H1 (cell line): ENCODE results near the gene TUBGCP3. TPM values are rescaled to one million over a fixed set of nuclear protein-coding genes. Genes with fewer than 3 reads are reported as not detected.

Experiments used
- CTCF ChIA-PET: fragments of 300-600 bp; sonication (Branson Sonifier 250); formaldehyde crosslinking; loops from one replicate; lab custom pipeline; 2021; ENCODE audit not compliant: partially characterized antibody; lab: Charles Lee
- POLR2A ChIA-PET: fragments of 300-600 bp; sonication (Branson Sonifier 250); formaldehyde crosslinking; loops from one replicate; lab custom pipeline; 2021; ENCODE audit warnings: inconsistent platforms; ENCODE audit not compliant: partially characterized antibody; lab: Charles Lee
- DNase-seq, 2 experiments: peaks; one replicate each; pipeline versions ENCODE4 v3.0.0 to v3.0.0-alpha.2; 2010 to 2022; ENCODE audit warnings: low spot score in 2 of 2, low read depth in 1 of 2, mixed read lengths in 1 of 2
- FAIRE-seq: peaks from 2 replicates; lab custom pipeline; 2011; peaks lifted over from hg19 to GRCh38; lab: Jason Lieb, UNC
- H2AFZ ChIP-seq: 2 replicates; pipeline ENCODE4 v1.8.1; 2012; ENCODE audit warnings: low read length, inconsistent platforms
- H2AK5ac ChIP-seq: 2 replicates; pipeline ENCODE4 v1.6.1; 2013; ENCODE audit warnings: low read depth, low read length
- H2BK120ac ChIP-seq: replicated peaks from 2 replicates; pipeline ENCODE3; 2013; ENCODE audit warnings: low read depth, low read length, inconsistent platforms
- H2BK12ac ChIP-seq: 2 replicates; pipeline ENCODE4 v1.6.1; 2013; ENCODE audit warnings: low read depth, low read length
- H2BK15ac ChIP-seq: 2 replicates; pipeline ENCODE4 v1.6.1; 2013; ENCODE audit warnings: low read length
- H2BK20ac ChIP-seq: 2 replicates; pipeline ENCODE4 v1.6.1; 2013; ENCODE audit warnings: low read length
- H2BK5ac ChIP-seq: 2 replicates; pipeline ENCODE4 v1.6.1; 2013; ENCODE audit warnings: low read depth, low read length
- H3K14ac ChIP-seq: 2 replicates; pipeline ENCODE4 v1.6.1; 2013; ENCODE audit warnings: inconsistent platforms; ENCODE audit not compliant: insufficient read length
- H3K18ac ChIP-seq: 2 replicates; pipeline ENCODE4 v1.6.1; 2013; ENCODE audit warnings: low read length; ENCODE audit errors: extremely low read depth
- H3K23ac ChIP-seq: 2 replicates; pipeline ENCODE4 v1.6.1; 2013; ENCODE audit warnings: inconsistent platforms; ENCODE audit not compliant: insufficient read length
- H3K23me2 ChIP-seq: 2 replicates; pipeline ENCODE4 v1.6.1; 2013; ENCODE audit warnings: low read depth, low read length
- H3K27ac ChIP-seq: 2 replicates; pipeline ENCODE4 v1.6.1; 2011; ENCODE audit warnings: low read depth, low read length, inconsistent platforms
- H3K27me3 ChIP-seq, 4 experiments: replicated peaks in 1 of 4; 1 replicate in 1 of 4; 2 replicates in 3 of 4; pipeline versions ENCODE4 v1.6.1 to v1.8.1; 2011 to 2013; ENCODE audit warnings: low read length in 3 of 4, mild to moderate bottlenecking in 3 of 4, inconsistent platforms in 2 of 4, mixed read lengths in 2 of 4, moderate library complexity in 1 of 4; ENCODE audit not compliant: control insufficient read depth in 3 of 4, insufficient read depth in 3 of 4; ENCODE audit errors: extremely low read depth in 1 of 4
- H3K36me3 ChIP-seq, 4 experiments: 2 replicates each; pipeline versions ENCODE4 v1.6.1 to v1.8.1; 2011 to 2013; ENCODE audit warnings: mild to moderate bottlenecking in 4 of 4, low read length in 3 of 4, moderate library complexity in 2 of 4, control low read depth in 1 of 4, inconsistent platforms in 1 of 4; ENCODE audit not compliant: insufficient read depth in 4 of 4, control insufficient read depth in 2 of 4
- H3K4ac ChIP-seq: replicated peaks from 2 replicates; pipeline ENCODE3; 2013; ENCODE audit warnings: low read length, low read depth, mixed read lengths, inconsistent platforms; ENCODE audit not compliant: insufficient read length
- H3K4me1 ChIP-seq, 4 experiments: replicated peaks in 1 of 4; 1 replicate in 1 of 4; 2 replicates in 3 of 4; pipeline versions ENCODE4 v1.6.1 to v1.8.1; 2011 to 2013; ENCODE audit warnings: low read length in 3 of 4, inconsistent platforms in 2 of 4, mixed read lengths in 1 of 4; ENCODE audit not compliant: insufficient read depth in 4 of 4, control insufficient read depth in 3 of 4
- H3K4me2 ChIP-seq, 2 experiments: 2 replicates each; pipeline versions ENCODE4 v1.6.1 to v1.8.1; 2011 to 2013; ENCODE audit warnings: low read depth in 2 of 2, low read length in 2 of 2, control low read depth in 1 of 2, inconsistent platforms in 1 of 2, mild to moderate bottlenecking in 1 of 2; ENCODE audit not compliant: insufficient read depth in 1 of 2
- H3K4me3 ChIP-seq, 4 experiments: fragments of 200-600, 300-600 bp in 1 of 4; sonication (generic), shearing (Covaris generic), sonication (Bioruptor Twin) in 1 of 4; 2 replicates each; pipeline versions ENCODE4 v1.5.1 to v1.8.1; 2011 to 2016; ENCODE audit warnings: low read length in 4 of 4, low read depth in 3 of 4, control low read depth in 2 of 4, inconsistent platforms in 2 of 4, mild to moderate bottlenecking in 2 of 4, mixed read lengths in 1 of 4, moderate library complexity in 1 of 4; ENCODE audit not compliant: insufficient read depth in 2 of 4; ENCODE audit errors: extremely low read depth in 1 of 4
- H3K56ac ChIP-seq: replicated peaks from 2 replicates; pipeline ENCODE3; 2013; ENCODE audit warnings: low read depth, mild to moderate bottlenecking, mixed read lengths, low read length, inconsistent platforms; ENCODE audit not compliant: insufficient read length
- H3K79me1 ChIP-seq: 2 replicates; pipeline ENCODE4 v1.6.1; 2013; ENCODE audit warnings: low read depth, low read length, control low read depth
- H3K79me2 ChIP-seq, 2 experiments: 2 replicates each; pipeline versions ENCODE4 v1.6.1 to v1.8.1; 2012 to 2013; ENCODE audit warnings: low read length in 2 of 2, mild to moderate bottlenecking in 2 of 2, inconsistent platforms in 1 of 2; ENCODE audit not compliant: insufficient read depth in 2 of 2, control insufficient read depth in 1 of 2
- H3K9ac ChIP-seq, 4 experiments: replicated peaks in 1 of 4; 1 replicate in 1 of 4; 2 replicates in 3 of 4; pipeline versions ENCODE4 v1.6.1 to v1.8.1; 2011 to 2013; ENCODE audit warnings: low read depth in 3 of 4, low read length in 3 of 4, control low read depth in 2 of 4, mild to moderate bottlenecking in 2 of 4, moderate library complexity in 2 of 4, inconsistent platforms in 1 of 4; ENCODE audit errors: extremely low read depth in 1 of 4
- H3K9me3 ChIP-seq, 2 experiments: 2 replicates each; pipeline versions ENCODE4 v1.6.1 to v1.8.1; 2012 to 2013; ENCODE audit warnings: mild to moderate bottlenecking in 2 of 2, moderate library complexity in 2 of 2, control low read depth in 1 of 2, inconsistent platforms in 1 of 2, low read depth in 1 of 2, low read length in 1 of 2, mixed read lengths in 1 of 2; ENCODE audit not compliant: insufficient read depth in 2 of 2
- H4K20me1 ChIP-seq, 2 experiments: replicated peaks in 1 of 2; 2 replicates each; pipeline versions ENCODE3 to v1.8.1; 2011 to 2013; ENCODE audit warnings: inconsistent platforms in 2 of 2, low read length in 2 of 2, mild to moderate bottlenecking in 1 of 2; ENCODE audit not compliant: insufficient read depth in 2 of 2, control insufficient read depth in 1 of 2
- H4K5ac ChIP-seq: 2 replicates; pipeline ENCODE4 v1.6.1; 2013; ENCODE audit warnings: low read length, low read depth, mixed read lengths, inconsistent platforms; ENCODE audit not compliant: insufficient read length
- H4K8ac ChIP-seq: 2 replicates; pipeline ENCODE4 v1.8.0; 2013; ENCODE audit warnings: mild to moderate bottlenecking, moderate library complexity, low read length, inconsistent platforms; ENCODE audit not compliant: insufficient read depth; ENCODE audit errors: extremely low read depth
- H4K91ac ChIP-seq: replicated peaks from 2 replicates; pipeline ENCODE3; 2013; ENCODE audit warnings: low read length, mixed read lengths, inconsistent platforms; ENCODE audit not compliant: insufficient read length
- BRCA1 ChIP-seq: IDR thresholded peaks from 2 replicates; pipeline ENCODE4 v1.6.1; 2012; ENCODE audit warnings: low read depth, low read length, improper control_type of control experiment
- CBX8 ChIP-seq: fragments of 300-800, 300-1000 bp; sonication (generic); IDR thresholded peaks from 2 replicates; pipeline ENCODE4 v1.7.1; 2016; ENCODE audit warnings: low read depth, low read length, borderline replicate concordance
- CREB1 ChIP-seq: IDR thresholded peaks from 2 replicates; pipeline ENCODE4 v1.6.1; 2012; ENCODE audit warnings: inconsistent platforms
- EP300 ChIP-seq, 2 experiments: IDR thresholded peaks; 1 replicate in 1 of 2; 2 replicates in 1 of 2; pipeline ENCODE4 v1.6.1; 2011 to 2012; ENCODE audit warnings: low read depth in 2 of 2, low read length in 2 of 2, mild to moderate bottlenecking in 2 of 2, borderline replicate concordance in 1 of 2, inconsistent platforms in 1 of 2, moderate library complexity in 1 of 2
- POU5F1 ChIP-seq: IDR thresholded peaks from 2 replicates; pipeline ENCODE4 v1.6.1; 2011; ENCODE audit warnings: low read depth, mild to moderate bottlenecking, low read length, moderate library complexity
- RBBP5 ChIP-seq: IDR thresholded peaks from 2 replicates; pipeline ENCODE4 v1.7.1; 2012; ENCODE audit warnings: low read depth, mild to moderate bottlenecking, inconsistent platforms, low read length, moderate library complexity, borderline replicate concordance
- RFX5 ChIP-seq: IDR thresholded peaks from 2 replicates; pipeline ENCODE4 v1.6.1; 2011; ENCODE audit warnings: low read depth, low read length, improper control_type of control experiment, borderline replicate concordance
- RNF2 ChIP-seq: fragments of 200-900, 300-1000 bp; sonication (generic); IDR thresholded peaks from 2 replicates; pipeline ENCODE4 v1.7.1; 2016; ENCODE audit warnings: borderline replicate concordance, low read depth, mild to moderate bottlenecking, antibody characterized with exemption, low read length; ENCODE audit not compliant: poor library complexity, severe bottlenecking; ENCODE audit errors: missing control alignments
- SIN3A ChIP-seq, 2 experiments: IDR thresholded peaks in 1 of 2; conservative IDR thresholded peaks in 1 of 2; 2 replicates each; pipeline ENCODE4 v1.6.1; 2011 to 2012; ENCODE audit warnings: low read length in 2 of 2, improper control_type of control experiment in 1 of 2, low read depth in 1 of 2, mild to moderate bottlenecking in 1 of 2
- WGBS, 2 experiments: shearing (Covaris generic) in 1 of 2; methylation state at CpG; one replicate each; pipeline versions ENCODE4 v1.1.6 to v1.1.7; 2013 to 2015; ENCODE audit warnings: low lambda C conversion rate in 2 of 2, mixed read lengths in 2 of 2, inconsistent platforms in 1 of 2, low coverage in 1 of 2, missing lambda C conversion rate in 1 of 2; ENCODE audit not compliant: insufficient replicate concordance in 2 of 2, insufficient coverage in 1 of 2, insufficient read length in 1 of 2; ENCODE audit errors: extremely low coverage in 1 of 2, missing lambda C conversion rate in 1 of 2; 5-methylcytosine and 5-hydroxymethylcytosine counted together
- polyA plus RNA-seq, 7 experiments: library from polyadenylated mRNA; depleted of rRNA in 3 of 7; stranded (reverse) in 5 of 7; unstranded in 2 of 7; fragments of >200 nt in 5 of 7; fragments of 200-250 nt in 2 of 7; gene quantifications; 1 replicate in 5 of 7; 2 replicates in 1 of 7; 4 replicates in 1 of 7; pipeline versions ENCODE4 v1.2.1 to v1.2.3, GENCODE V29; 2011 to 2013; ENCODE audit warnings: missing spikeins in 2 of 7, mixed read lengths in 2 of 7
- total RNA-seq: library from RNA; stranded (reverse); fragmentation: NEBNext Ultra II Directional; extraction: Animal tissue kit (Norgen Biotek cat#: 25700); gene quantifications from 2 replicates; pipeline ENCODE4 v1.2.1, GENCODE V29; 2021
- TF ChIP-seq, protein P1 (sequence below), 3 experiments: IDR thresholded peaks; 1 replicate in 2 of 3; 2 replicates in 1 of 3; pipeline versions ENCODE4 v1.5.1 to v1.6.1; 2011; ENCODE audit warnings: low read length in 3 of 3, mild to moderate bottlenecking in 3 of 3, inconsistent platforms in 2 of 3, low read depth in 1 of 3, moderate library complexity in 1 of 3; ENCODE audit not compliant: insufficient read depth in 1 of 3; ENCODE audit errors: control extremely low read depth in 1 of 3

TUBGCP3 gene
- total and polyA plus RNA-seq, 2 of the 8 experiments (the other 6 are each of a cell fraction or from before 2014, with no cell fraction given): 27.0 to 31.7 TPM

DNA sequence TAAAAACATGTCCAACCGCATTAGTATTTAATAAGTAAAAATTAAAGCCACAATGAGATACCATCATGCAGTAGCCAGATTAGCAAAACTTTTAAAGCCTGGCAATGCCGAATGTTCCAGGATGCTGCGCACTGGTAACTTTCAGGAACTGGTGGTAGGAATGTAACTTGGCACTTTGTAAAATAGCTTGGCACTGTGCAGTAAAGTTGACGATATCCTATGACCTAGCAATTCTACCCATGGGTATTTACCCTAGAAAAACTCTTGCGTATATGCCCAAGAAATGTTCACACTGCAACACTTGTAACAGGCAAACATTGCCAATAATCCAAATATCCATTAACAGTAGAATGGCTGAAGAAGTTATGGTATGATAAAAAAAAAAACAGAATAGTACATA lies 114.1 kb downstream of the TUBGCP3 start:
- H3K36me3 ChIP-seq: no peaks in the 10 kb centered on the region
- H3K14ac ChIP-seq: no peak overlapping the region
- CTCF ChIA-PET: interaction anchor here (1.4 kb wide), 1 partner anchor 30 kb away, joined by 4 read pairs; no protein-coding TSS in a partner anchor
- no peaks in the 10 kb centered on the region for H3K4me1 ChIP-seq
- no peak overlapping the region for H4K8ac ChIP-seq
- TF ChIP-seq RNF2: no peak
- TF ChIP-seq CREB1: no peak
- no peak for TF ChIP-seq POU5F1
- no peak for TF ChIP-seq RFX5
- no peak for TF ChIP-seq EP300 (IDR thresholded peaks at IDR 0.05; ENCODE audit: borderline replicate concordance in 1 of 2, low read depth in 2 of 2, low read length in 2 of 2)
- no peak for TF ChIP-seq CBX8
- TF ChIP-seq BRCA1: no peak
- TF ChIP-seq, protein P1, sequence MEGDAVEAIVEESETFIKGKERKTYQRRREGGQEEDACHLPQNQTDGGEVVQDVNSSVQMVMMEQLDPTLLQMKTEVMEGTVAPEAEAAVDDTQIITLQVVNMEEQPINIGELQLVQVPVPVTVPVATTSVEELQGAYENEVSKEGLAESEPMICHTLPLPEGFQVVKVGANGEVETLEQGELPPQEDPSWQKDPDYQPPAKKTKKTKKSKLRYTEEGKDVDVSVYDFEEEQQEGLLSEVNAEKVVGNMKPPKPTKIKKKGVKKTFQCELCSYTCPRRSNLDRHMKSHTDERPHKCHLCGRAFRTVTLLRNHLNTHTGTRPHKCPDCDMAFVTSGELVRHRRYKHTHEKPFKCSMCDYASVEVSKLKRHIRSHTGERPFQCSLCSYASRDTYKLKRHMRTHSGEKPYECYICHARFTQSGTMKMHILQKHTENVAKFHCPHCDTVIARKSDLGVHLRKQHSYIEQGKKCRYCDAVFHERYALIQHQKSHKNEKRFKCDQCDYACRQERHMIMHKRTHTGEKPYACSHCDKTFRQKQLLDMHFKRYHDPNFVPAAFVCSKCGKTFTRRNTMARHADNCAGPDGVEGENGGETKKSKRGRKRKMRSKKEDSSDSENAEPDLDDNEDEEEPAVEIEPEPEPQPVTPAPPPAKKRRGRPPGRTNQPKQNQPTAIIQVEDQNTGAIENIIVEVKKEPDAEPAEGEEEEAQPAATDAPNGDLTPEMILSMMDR (IDR thresholded peaks at IDR 0.05; ENCODE audit: control extremely low read depth in 1 of 3, insufficient read depth in 1 of 3, low read depth in 1 of 3, low read length in 3 of 3): no peak
- no peak for TF ChIP-seq RBBP5
- TF ChIP-seq SIN3A (conservative IDR thresholded peaks at IDR 0.05 in 1 of 2, IDR thresholded peaks at IDR 0.05 in 1 of 2; ENCODE audit: low read depth in 1 of 2, low read length in 2 of 2): no peak
- H3K9ac ChIP-seq: no peak overlapping the region
- H4K91ac ChIP-seq: no peak overlapping the region
- POLR2A ChIA-PET: interaction anchor here (0.6 kb wide), 1 partner anchor 122 kb away, joined by 3 read pairs; no protein-coding TSS in a partner anchor
- H3K27ac ChIP-seq: no peak overlapping the region
- H2BK15ac ChIP-seq: no peak overlapping the region
- H2BK120ac ChIP-seq: no peak overlapping the region
- DNase-seq: no peak
- H2BK12ac ChIP-seq: no peak overlapping the region
- H3K4ac ChIP-seq: no peak overlapping the region
- H3K56ac ChIP-seq: no peak overlapping the region
- H3K23me2 ChIP-seq: no peaks in the 10 kb centered on the region
- no peak overlapping the region for H2BK20ac ChIP-seq
- no peak overlapping the region for H3K4me2 ChIP-seq
- no peak overlapping the region for H3K18ac ChIP-seq
- no peak overlapping the region for H3K23ac ChIP-seq
- no peaks in the 10 kb centered on the region for H3K79me1 ChIP-seq
- no peaks in the 10 kb centered on the region for H3K9me3 ChIP-seq
- no peak overlapping the region for H2BK5ac ChIP-seq
- H2AFZ ChIP-seq: no peak overlapping the region
- FAIRE-seq: no peak
- H4K5ac ChIP-seq: no peak overlapping the region
- H4K20me1 ChIP-seq: no peaks in the 10 kb centered on the region
- no peak overlapping the region for H3K4me3 ChIP-seq
- H3K27me3 ChIP-seq: no peaks in the 10 kb centered on the region; a peak in 1 of 7 replicates
- H3K79me2 ChIP-seq: no peaks in the 10 kb centered on the region
- WGBS, 2 experiments: 96% methylated on average over 5 of the region's 5 CpGs; no CpG with 5 or more reads in 1 of the 2 experiments
- no peak overlapping the region for H2AK5ac ChIP-seq
